Trophoblast cell (in vitro differentiated cells and primary cell): Measurements from ENCODE around the gene SPAG16.

Experiments
- DNase-seq, 2 donors: peaks; one replicate each; pipeline ENCODE4 v3.0.0-alpha.2; 2016
- H2AFZ ChIP-seq: 2 replicates; pipeline ENCODE4 v1.6.1; 2013; ENCODE audit warnings: low read length, moderate library complexity, mild to moderate bottlenecking; ENCODE audit not compliant: insufficient read depth, poor library complexity
- H2AK5ac ChIP-seq: 2 replicates; pipeline ENCODE4 v1.6.1; 2013; ENCODE audit warnings: mild to moderate bottlenecking, low read length
- H2BK120ac ChIP-seq: 2 replicates; pipeline ENCODE4 v1.6.1; 2013; ENCODE audit warnings: low read length, mild to moderate bottlenecking, moderate library complexity; ENCODE audit not compliant: insufficient read depth, poor library complexity
- H2BK12ac ChIP-seq: 2 replicates; pipeline ENCODE4 v1.6.1; 2013; ENCODE audit warnings: mild to moderate bottlenecking, low read length, moderate library complexity
- H2BK5ac ChIP-seq: 2 replicates; pipeline ENCODE4 v1.6.1; 2013; ENCODE audit warnings: low read length, low read depth, moderate library complexity, mild to moderate bottlenecking; ENCODE audit not compliant: poor library complexity
- H3K14ac ChIP-seq: 2 replicates; pipeline ENCODE4 v1.6.1; 2013; ENCODE audit warnings: mild to moderate bottlenecking, low read length
- H3K18ac ChIP-seq: 2 replicates; pipeline ENCODE4 v1.6.1; 2013; ENCODE audit warnings: mild to moderate bottlenecking, low read length
- H3K23ac ChIP-seq: 2 replicates; pipeline ENCODE4 v1.6.1; 2013; ENCODE audit warnings: low read length
- H3K27ac ChIP-seq: 2 replicates; pipeline ENCODE4 v1.5.1; 2013; ENCODE audit warnings: low read depth, mild to moderate bottlenecking, inconsistent platforms, low read length, moderate library complexity
- H3K27me3 ChIP-seq: 2 replicates; pipeline ENCODE4 v1.6.1; 2013; ENCODE audit warnings: inconsistent platforms, mild to moderate bottlenecking, low read length, moderate library complexity; ENCODE audit not compliant: insufficient read depth
- H3K36me3 ChIP-seq, 2 experiments: 1 replicate in 1 of 2; 2 replicates in 1 of 2; pipeline ENCODE4 v1.6.1; 2013; ENCODE audit warnings: low read length in 2 of 2, mild to moderate bottlenecking in 2 of 2, moderate library complexity in 1 of 2; ENCODE audit not compliant: insufficient read depth in 2 of 2, control insufficient read depth in 1 of 2
- H3K4ac ChIP-seq: 2 replicates; pipeline ENCODE4 v1.6.1; 2013; ENCODE audit warnings: low read depth, mild to moderate bottlenecking, low read length, moderate library complexity
- H3K4me1 ChIP-seq, 2 experiments: 1 replicate in 1 of 2; 2 replicates in 1 of 2; pipeline ENCODE4 v1.6.1; 2013; ENCODE audit warnings: low read length in 2 of 2, mild to moderate bottlenecking in 2 of 2, moderate library complexity in 1 of 2; ENCODE audit not compliant: insufficient read depth in 2 of 2, control insufficient read depth in 1 of 2
- H3K4me2 ChIP-seq: 2 replicates; pipeline ENCODE4 v1.6.1; 2013; ENCODE audit warnings: inconsistent platforms, mild to moderate bottlenecking, low read length, moderate library complexity
- H3K4me3 ChIP-seq: 2 replicates; pipeline ENCODE4 v1.5.1; 2013; ENCODE audit warnings: mild to moderate bottlenecking, low read depth, low read length, inconsistent platforms
- H3K79me1 ChIP-seq: one replicate; pipeline ENCODE4 v1.6.1; 2013; ENCODE audit warnings: low read length
- H3K79me2 ChIP-seq: 2 replicates; pipeline ENCODE4 v1.6.1; 2013; ENCODE audit warnings: low read length, mild to moderate bottlenecking; ENCODE audit not compliant: control insufficient read depth, insufficient read depth, poor library complexity
- H3K9ac ChIP-seq: 2 replicates; pipeline ENCODE4 v1.6.1; 2013; ENCODE audit warnings: mild to moderate bottlenecking, low read length
- H3K9me3 ChIP-seq: 2 replicates; pipeline ENCODE4 v1.6.1; 2013; ENCODE audit warnings: low read depth, mild to moderate bottlenecking, control low read depth, inconsistent platforms, low read length; ENCODE audit not compliant: insufficient read depth
- H4K12ac ChIP-seq: 2 replicates; pipeline ENCODE4 v1.6.1; 2013; ENCODE audit warnings: low read depth, mild to moderate bottlenecking, low read length, moderate library complexity
- H4K8ac ChIP-seq: 2 replicates; pipeline ENCODE4 v1.6.1; 2013; ENCODE audit warnings: low read depth, mild to moderate bottlenecking, low read length, moderate library complexity
- H4K91ac ChIP-seq: one replicate; pipeline ENCODE4 v1.6.1; 2013; ENCODE audit warnings: low read depth, mild to moderate bottlenecking, low read length, moderate library complexity
- WGBS: extraction: QIAGEN DNeasy Blood & Tissue Kit; methylation state at CpG from one replicate; pipeline ENCODE4 v1.1.7; 2013; ENCODE audit warnings: missing lambda C conversion rate; ENCODE audit not compliant: insufficient read length, insufficient coverage; ENCODE audit errors: extremely low coverage; 5-methylcytosine and 5-hydroxymethylcytosine counted together

The SPAG16 gene

DNA sequence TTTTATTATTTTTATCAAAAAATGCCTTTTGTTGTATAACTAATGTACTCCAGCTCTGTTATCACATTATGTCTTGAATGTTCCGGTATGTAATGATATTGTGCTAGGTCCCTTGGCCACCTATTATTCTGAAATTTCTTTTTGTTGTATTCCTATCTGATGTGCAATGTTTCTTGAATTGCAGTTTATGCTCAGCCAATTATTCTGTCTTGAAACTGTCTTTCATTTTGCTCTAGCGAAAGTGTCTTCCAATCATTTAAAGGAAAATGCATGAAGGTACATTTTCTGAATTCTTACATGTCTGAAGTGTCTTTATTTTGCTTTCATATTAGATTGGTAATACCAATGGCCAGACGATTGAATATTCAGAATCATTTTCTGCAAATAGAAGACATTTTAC lies 277.5 kb downstream of the SPAG16 start:
- no peak overlapping the region for H3K9ac ChIP-seq

DNA sequence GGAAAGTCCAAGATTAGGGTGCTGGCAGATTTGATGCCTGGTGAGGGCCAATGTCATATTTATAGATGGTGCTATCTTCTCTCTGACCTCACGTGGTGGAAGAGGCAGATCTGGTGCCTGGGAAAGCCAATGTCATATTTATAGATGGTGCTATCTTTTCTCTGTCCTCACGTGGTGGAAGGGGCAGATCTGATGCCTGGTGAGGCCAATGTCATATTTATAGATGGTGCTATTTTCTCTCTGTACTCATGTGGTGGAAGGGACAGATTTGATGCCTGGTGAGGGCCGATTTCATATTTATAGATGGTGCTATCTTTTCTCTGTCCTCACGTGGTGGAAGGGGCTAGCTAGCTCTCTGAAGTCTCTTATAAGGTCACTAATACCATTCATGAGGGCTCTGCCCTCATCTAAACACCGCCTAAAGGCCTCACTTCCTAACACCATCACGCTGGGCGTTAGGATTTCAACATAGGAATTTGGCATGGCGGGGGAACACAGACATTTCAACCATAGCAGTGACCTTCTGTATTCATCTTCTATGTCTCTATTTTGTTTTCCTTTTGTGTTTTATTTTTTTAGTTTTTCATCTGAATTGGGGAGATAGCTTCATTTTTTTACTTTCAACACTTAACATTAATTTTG lies 278.4 kb downstream of the SPAG16 start:
- Histone ChIP-seq H3K9ac (no peak overlapping the region), H3K27me3 (no peaks in the 10 kb centered on the region), H3K4ac (no peak overlapping the region), H3K14ac (no peak overlapping the region), H3K79me2 (no peaks in the 10 kb centered on the region), H2AFZ (no peak overlapping the region), H2BK5ac (no peak overlapping the region), H3K4me3 (no peak overlapping the region), H4K91ac (no peak overlapping the region), H3K36me3 (no peaks in the 10 kb centered on the region), H3K9me3 (no peaks in the 10 kb centered on the region), H3K4me1 (no peaks in the 10 kb centered on the region), H3K4me2 (no peak overlapping the region), H4K8ac (no peak overlapping the region), H3K27ac (no peak overlapping the region), H3K79me1 (no peaks in the 10 kb centered on the region), H3K18ac (no peak overlapping the region), H2BK12ac (no peak overlapping the region), H2AK5ac (no peak overlapping the region), H3K23ac (no peak overlapping the region), H2BK120ac (no peak overlapping the region), H4K12ac (no peak overlapping the region)
- WGBS: no CpG with 5 or more reads among the region's 8 CpGs
- peak; percentile 60 to 80 for DNase-seq

More for the DNA sequence above, 277.5 kb downstream of the SPAG16 start:
- Histone ChIP-seq H3K79me2 (no peaks in the 10 kb centered on the region), H3K4me2 (no peak overlapping the region), H2AK5ac (no peak overlapping the region), H3K9me3 (no peaks in the 10 kb centered on the region), H3K4me3 (no peak overlapping the region), H3K23ac (no peak overlapping the region), H3K27me3 (no peaks in the 10 kb centered on the region), H2BK12ac (no peak overlapping the region), H4K12ac (no peak overlapping the region), H2BK120ac (no peak overlapping the region), H3K4me1 (no peaks in the 10 kb centered on the region), H3K27ac (no peak overlapping the region), H3K18ac (no peak overlapping the region), H4K8ac (no peak overlapping the region), H4K91ac (no peak overlapping the region), H2BK5ac (no peak overlapping the region), H3K79me1 (no peaks in the 10 kb centered on the region), H3K36me3 (no peaks in the 10 kb centered on the region), H3K14ac (no peak overlapping the region), H3K4ac (no peak overlapping the region), H2AFZ (no peak overlapping the region)
- no peak for DNase-seq
- WGBS: no CpG with 5 or more reads among the region's 3 CpGs

DNA sequence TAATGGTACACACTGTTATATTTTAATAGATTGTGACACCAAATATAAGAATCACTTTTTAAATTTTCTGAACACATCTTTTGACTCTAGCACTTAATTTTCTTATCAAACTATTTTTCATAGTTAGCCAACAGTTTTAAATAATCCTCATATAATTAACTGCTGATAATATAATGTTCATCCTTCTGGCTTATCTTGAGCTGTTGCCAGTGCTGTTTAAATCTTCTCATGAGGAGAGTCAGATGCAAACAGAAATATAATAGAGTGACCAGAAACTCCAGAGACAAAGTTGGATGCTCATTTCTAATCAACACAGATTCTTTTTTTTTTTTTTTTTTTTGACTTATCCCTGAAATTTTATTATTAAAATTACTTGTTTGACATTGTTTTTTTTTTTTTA lies 282.6 kb downstream of the SPAG16 start:
- no peak overlapping the region for H3K27ac ChIP-seq
- no peak overlapping the region for H2AFZ ChIP-seq
- H3K79me1 ChIP-seq: no peaks in the 10 kb centered on the region
- H4K12ac ChIP-seq: no peak overlapping the region
- H4K91ac ChIP-seq: no peak overlapping the region
- no peak overlapping the region for H2BK120ac ChIP-seq
- no peak overlapping the region for H3K4ac ChIP-seq
- H2AK5ac ChIP-seq: no peak overlapping the region
- no peak overlapping the region for H3K14ac ChIP-seq
- no peaks in the 10 kb centered on the region for H3K9me3 ChIP-seq
- H3K4me1 ChIP-seq: no peaks in the 10 kb centered on the region
- no peak overlapping the region for H3K4me3 ChIP-seq
- no peaks in the 10 kb centered on the region for H3K36me3 ChIP-seq
- H2BK5ac ChIP-seq: no peak overlapping the region
- no peak overlapping the region for H3K9ac ChIP-seq
- no peak overlapping the region for H4K8ac ChIP-seq
- no peak overlapping the region for H3K18ac ChIP-seq
- no peaks in the 10 kb centered on the region for H3K79me2 ChIP-seq
- H3K23ac ChIP-seq: no peak overlapping the region
- H3K4me2 ChIP-seq: no peak overlapping the region
- no peak overlapping the region for H2BK12ac ChIP-seq
- DNase-seq: no peak
- H3K27me3 ChIP-seq: no peaks in the 10 kb centered on the region

DNA sequence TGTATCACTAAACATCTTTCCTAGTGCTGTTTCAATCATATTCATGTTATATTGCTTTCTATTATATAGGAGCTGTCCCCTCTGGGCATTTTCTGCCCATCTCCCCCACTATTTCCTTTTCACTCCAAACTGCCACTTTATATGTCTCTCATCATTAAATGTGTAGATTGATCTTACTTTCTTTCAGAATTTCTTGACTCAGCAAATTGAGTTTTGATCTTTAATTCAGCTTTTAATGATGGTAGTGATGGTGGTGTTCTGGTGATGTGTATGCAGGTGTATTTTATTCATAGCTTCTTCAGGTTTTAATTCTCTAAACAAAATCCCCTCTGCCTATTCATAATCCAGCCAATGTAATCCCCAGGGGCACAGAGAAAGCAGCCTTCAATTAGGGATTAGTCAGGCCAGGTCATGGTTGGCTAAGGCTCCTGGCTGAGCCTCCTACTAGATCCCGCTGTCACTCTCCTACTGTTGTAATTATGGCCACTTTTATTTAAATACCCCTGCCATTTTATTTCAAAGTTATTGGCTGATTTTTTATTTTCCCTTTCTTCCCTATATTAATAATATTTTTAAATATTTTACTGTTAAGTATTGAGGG lies 325.4 kb downstream of the SPAG16 start:
- H2BK12ac ChIP-seq: no peak overlapping the region
- H2BK120ac ChIP-seq: no peak overlapping the region
- WGBS: no CpG with 5 or more reads among the region's 1 CpG
- no peak for DNase-seq
- no peak overlapping the region for H4K12ac ChIP-seq
- H2BK5ac ChIP-seq: no peak overlapping the region
- H2AK5ac ChIP-seq: no peak overlapping the region
- no peaks in the 10 kb centered on the region for H3K27me3 ChIP-seq
- no peaks in the 10 kb centered on the region for H3K79me1 ChIP-seq
- H3K9me3 ChIP-seq: no peaks in the 10 kb centered on the region
- H4K91ac ChIP-seq: no peak overlapping the region
- H3K9ac ChIP-seq: no peak overlapping the region
- no peak overlapping the region for H2AFZ ChIP-seq
- no peak overlapping the region for H3K4me2 ChIP-seq
- no peaks in the 10 kb centered on the region for H3K79me2 ChIP-seq
- H3K4ac ChIP-seq: no peak overlapping the region
- H3K27ac ChIP-seq: no peak overlapping the region
- no peaks in the 10 kb centered on the region for H3K4me1 ChIP-seq
- H3K23ac ChIP-seq: no peak overlapping the region
- H3K4me3 ChIP-seq: no peak overlapping the region
- no peak overlapping the region for H4K8ac ChIP-seq
- H3K36me3 ChIP-seq: no peaks in the 10 kb centered on the region
- no peak overlapping the region for H3K18ac ChIP-seq
- H3K14ac ChIP-seq: no peak overlapping the region
